ENCODE measurements around the gene HACD3. TPM values are rescaled to one million over a fixed set of nuclear protein-coding genes. Genes with fewer than 3 reads are reported as not detected.

HACD3 gene
- total and polyA plus RNA-seq, 9 of the 15 experiments (the other 6 are each of a cell fraction or from before 2014, with no cell fraction given): 48.1 to 117 (median 72.8) TPM

- TF ChIP-seq DEAF1 (CRISPR knock-in tag; IDR thresholded peaks at IDR 0.05) (no peak), RNF219 (CRISPR knock-in tag; IDR thresholded peaks at IDR 0.05) (no peak), L3MBTL2 (IDR thresholded peaks at IDR 0.05) (peak; percentile 84), U2AF1 (optimal IDR thresholded peaks at IDR 0.05; ENCODE audit: low read depth, low read length) (peak; percentile 50), ZNF644 (tag; IDR thresholded peaks at IDR 0.05; ENCODE audit: low read depth) (0 out of 2 replicates have a peak, but pooled peaks have one; percentile 5), MBD1 (CRISPR knock-in tag; IDR thresholded peaks at IDR 0.05) (no peak), ZNF239 (CRISPR knock-in tag; IDR thresholded peaks at IDR 0.05) (no peak), ZNF589 (CRISPR knock-in tag; IDR thresholded peaks at IDR 0.05; ENCODE audit: low read depth) (no peak; the same call in 1 of the 2 replicates), PYGO2 (tag; IDR thresholded peaks at IDR 0.05) (no peak), GABPB2 (CRISPR knock-in tag; conservative IDR thresholded peaks at IDR 0.05) (no peak), NCOA2 (IDR thresholded peaks at IDR 0.05; ENCODE audit: partially characterized antibody in 2 of 2) (no peak), RBM17 (IDR thresholded peaks at IDR 0.05; ENCODE audit: borderline replicate concordance, low read depth, low read length) (no peak), DMBX1 (CRISPR knock-in tag; IDR thresholded peaks at IDR 0.05; ENCODE audit: borderline replicate concordance) (0 out of 2 replicates have a peak, but pooled peaks have one; percentile 49), HMG20A (CRISPR knock-in tag; conservative IDR thresholded peaks at IDR 0.05) (no peak), NBN (IDR thresholded peaks at IDR 0.05; ENCODE audit: low read depth) (peak; percentile 89), ZNF507 (tag; conservative IDR thresholded peaks at IDR 0.05) (no peak), TRIM28 (IDR thresholded peaks at IDR 0.05) (peak; percentile 79; the same call in 1 of the 2 replicates), ZNF253 (CRISPR knock-in tag; conservative IDR thresholded peaks at IDR 0.05) (no peak), E2F3 (CRISPR knock-in tag; IDR thresholded peaks at IDR 0.05) (peak; percentile 65; the same call in 1 of the 2 replicates), ATF4 (CRISPR knock-in tag; IDR thresholded peaks at IDR 0.05) (no peak)
These were observed 80.8 kb downstream of the HACD3 start, which contains the start of gene INTS14 (continued) for GRCh38 chr15:65610871-65611718.

Data from K562 (cell line).